Parietal lobe (tissue), 2 donors: ENCODE results near the gene FHL3. TPM values are rescaled to one million over a fixed set of nuclear protein-coding genes. Genes with fewer than 3 reads are reported as not detected.

Experiments used
- small RNA-seq: library from RNA; depleted of rRNA; stranded (forward); fragments of <200 nt; gene quantifications from one replicate; pipeline ENCODE3, GENCODE V24; 2014; ENCODE audit warnings: low replicate concordance
- total RNA-seq: library from RNA; depleted of rRNA; stranded (reverse); fragments of >200 nt; gene quantifications from one replicate; pipeline ENCODE4 v1.2.3, GENCODE V29; 2014

Gene FHL3, protein sequence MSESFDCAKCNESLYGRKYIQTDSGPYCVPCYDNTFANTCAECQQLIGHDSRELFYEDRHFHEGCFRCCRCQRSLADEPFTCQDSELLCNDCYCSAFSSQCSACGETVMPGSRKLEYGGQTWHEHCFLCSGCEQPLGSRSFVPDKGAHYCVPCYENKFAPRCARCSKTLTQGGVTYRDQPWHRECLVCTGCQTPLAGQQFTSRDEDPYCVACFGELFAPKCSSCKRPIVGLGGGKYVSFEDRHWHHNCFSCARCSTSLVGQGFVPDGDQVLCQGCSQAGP
- total RNA-seq, result 8.8 TPM

DNA sequence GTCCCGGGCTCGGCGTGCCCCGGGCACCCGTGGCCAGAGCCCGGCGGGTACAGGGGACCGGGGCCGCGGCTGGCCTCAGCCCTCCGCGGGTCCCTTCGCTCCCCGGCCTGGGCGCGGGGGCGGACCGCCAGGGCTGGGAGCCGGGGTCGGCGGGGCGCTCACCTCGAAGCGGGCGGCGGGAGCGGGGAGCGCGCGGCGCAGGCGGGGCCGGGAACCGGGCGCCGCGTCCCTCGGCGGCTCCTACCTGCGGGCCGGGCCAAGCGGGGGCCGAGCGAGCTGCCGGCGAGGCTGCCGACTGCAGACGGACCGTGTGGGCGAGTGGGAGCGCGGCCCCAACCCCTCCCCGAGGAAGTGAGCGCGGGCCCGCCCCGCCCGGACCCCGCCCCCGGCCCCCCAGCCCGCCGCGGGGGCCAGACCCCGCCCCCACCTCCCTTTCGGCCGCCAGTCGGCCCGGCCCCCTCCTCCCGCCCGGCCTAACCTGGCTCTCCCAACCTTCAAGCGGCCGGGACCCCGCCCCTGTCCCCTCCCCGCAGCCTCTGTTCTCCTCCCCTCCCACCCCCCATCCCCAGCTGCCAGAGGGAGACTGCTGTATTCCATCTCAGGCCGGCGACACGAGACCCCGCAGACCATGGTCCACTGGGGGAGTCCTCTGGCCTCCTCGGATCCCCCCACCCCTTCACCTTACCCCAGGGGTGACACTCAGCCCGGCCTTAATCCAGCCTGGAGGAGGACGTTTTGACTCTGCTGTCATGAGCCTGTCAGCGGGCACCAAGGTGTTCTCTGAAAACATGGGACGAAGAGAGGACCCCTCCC is at the start of gene FHL3:
TSS of gene FHL3 (minus strand) at position 320 of the 813 bp plus-strand sequence. CDS start 6,102 bp downstream, outside the sequence.

GRCh38 chr1:38046333-38046883 is 41.1 kb upstream of the FHL3 start, which contains the start of gene POU3F1:
Gene POU3F1, minus strand, starts transcription at chr1:38046793. Its CDS starts 50 bp downstream, at chr1:38046743.

DNA sequence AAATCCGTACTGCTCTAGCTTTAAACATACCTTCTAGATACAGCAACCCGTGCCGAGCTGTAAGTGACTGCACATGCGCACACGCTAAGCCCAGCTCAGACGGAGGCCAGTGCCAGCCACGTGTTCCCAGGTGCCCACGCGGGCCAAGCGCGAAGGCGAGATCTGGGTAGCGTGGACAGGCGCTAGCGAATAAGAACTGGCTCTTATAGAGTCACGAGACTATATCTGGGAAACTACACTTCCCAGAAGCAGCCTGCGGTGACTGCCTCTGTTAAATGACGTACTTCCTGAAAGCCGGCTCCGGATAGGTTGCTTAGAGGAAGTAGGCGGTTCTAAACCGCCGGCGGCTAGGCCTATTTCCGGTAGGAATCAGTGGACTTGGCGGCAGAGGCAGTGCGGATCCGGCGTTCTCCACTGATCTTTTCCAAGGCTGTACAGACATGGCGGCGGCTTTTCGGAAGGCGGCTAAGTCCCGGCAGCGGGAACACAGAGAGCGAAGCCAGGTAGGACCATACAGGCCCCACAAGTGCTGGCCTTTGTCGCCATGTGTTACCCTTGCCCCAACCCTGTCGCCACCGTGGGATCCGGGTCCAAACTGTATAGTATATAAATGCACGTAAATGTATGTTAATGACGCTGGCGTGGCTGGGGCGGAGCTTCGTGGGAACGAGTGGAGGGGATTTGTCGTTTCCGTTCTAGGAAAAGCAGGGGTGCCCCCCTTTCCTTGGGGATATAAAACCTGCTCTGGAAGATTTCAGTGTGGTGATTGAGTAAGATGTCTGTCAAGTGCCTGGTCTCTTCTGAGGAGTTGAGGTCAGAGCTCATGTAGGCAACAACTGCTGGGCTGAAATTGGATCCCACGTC is 7.3 kb upstream of the FHL3 start, which contains the start of gene UTP11:
TSS of gene UTP11 (plus strand) at position 372 of the 864 bp plus-strand sequence. CDS start at position 441, 69 bp downstream.

Small RNA genes within 50 kb of the gene (small RNA-seq; reads per million reads assigned to genes)
- not detected for gene RF00017
- not detected for gene RNU6-510P

Other genes starting within 250 kb of the FHL3 start
- gene EPHA10, start 240.4 kb downstream of the FHL3 start, total RNA-seq, result 11.9 TPM
- gene MANEAL, start 211.7 kb downstream of the FHL3 start, total RNA-seq, result 41.0 TPM
- gene C1orf122, start 197.7 kb downstream of the FHL3 start, total RNA-seq, result 10.3 TPM
- gene YRDC, start 197.3 kb downstream of the FHL3 start, total RNA-seq, result 11.0 TPM
- 5.0 TPM for gene MTF1, start 145.9 kb downstream of the FHL3 start, total RNA-seq
- 22.2 TPM for gene INPP5B, start 58.5 kb downstream of the FHL3 start, total RNA-seq
- gene SF3A3, start 15.5 kb downstream of the FHL3 start, total RNA-seq, result 78.3 TPM
- gene UTP11, start 7.2 kb upstream of the FHL3 start, total RNA-seq, result 33.5 TPM
- 5.9 TPM for gene POU3F1, start 41.3 kb upstream of the FHL3 start, total RNA-seq